ENCODE results near the gene PTBP3. TPM values are rescaled to one million over a fixed set of nuclear protein-coding genes. Genes with fewer than 3 reads are reported as not detected.
"Not testable (repeated sequence)": the region's sequence is repeated elsewhere in the genome, so short reads cannot be mapped to it uniquely, and the experiment has no call there.

Gene PTBP3
- total RNA-seq, 6 experiments from 2014 or later, result 31.1 to 52.5 (median 39.7) TPM

- no peak for TF ChIP-seq CTCF (IDR thresholded peaks at IDR 0.05)
- Mint-ChIP-seq H3K27ac (no peak overlapping the region), H3K27me3 (ENCODE audit: insufficient read depth) (no peaks in the 10 kb centered on the region), H3K4me1 (ENCODE audit: low read depth) (peaks cover 21% of the 10 kb centered on the region), H3K9me3 (no peaks in the 10 kb centered on the region), H3K4me3 (no peak overlapping the region), H3K36me3 (ENCODE audit: low read depth) (peaks cover 5% of the 10 kb centered on the region; the same call in 1 of the 2 replicates)
- no peak for DNase-seq
Observed at GRCh38 chr9:112271466-112272098, 61.8 kb downstream of the PTBP3 start.

DNA sequence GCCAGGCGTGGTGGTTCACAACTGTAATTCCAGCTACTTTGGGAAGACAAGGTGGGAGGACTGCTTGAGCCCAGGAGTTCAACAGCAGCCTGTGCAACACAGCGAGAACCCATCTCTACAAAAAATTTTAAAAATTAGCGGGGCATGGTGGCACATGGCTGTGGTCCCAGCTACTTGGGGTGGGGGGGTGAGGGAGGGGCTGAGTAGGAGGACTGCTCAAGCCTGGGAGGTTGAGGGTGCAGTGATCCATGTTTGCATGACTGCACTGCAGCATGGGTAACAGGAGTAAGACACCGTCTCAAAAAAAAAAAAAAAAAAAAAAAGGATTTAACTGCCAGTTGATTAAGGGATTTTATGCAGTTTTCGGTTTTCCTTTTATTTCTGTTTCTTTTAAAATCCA is 65.0 kb downstream of the PTBP3 start:
- Mint-ChIP-seq H3K27ac (no peak overlapping the region), H3K4me3 (no peak overlapping the region), H3K27me3 (ENCODE audit: insufficient read depth) (no peaks in the 10 kb centered on the region), H3K36me3 (ENCODE audit: low read depth) (peaks cover 7% of the 10 kb centered on the region), H3K4me1 (ENCODE audit: low read depth) (peaks cover 10% of the 10 kb centered on the region), H3K9me3 (no peaks in the 10 kb centered on the region)
- TF ChIP-seq CTCF (IDR thresholded peaks at IDR 0.05), result no peak
- DNase-seq, result no peak

GRCh38 chr9:112267086-112267485 is 66.3 kb downstream of the PTBP3 start:
- not testable (repeated sequence) for H3K27ac Mint-ChIP-seq; H3K27me3 Mint-ChIP-seq (ENCODE audit: insufficient read depth); H3K4me1 Mint-ChIP-seq (ENCODE audit: low read depth); H3K9me3 Mint-ChIP-seq; DNase-seq; H3K4me3 Mint-ChIP-seq
- H3K36me3 Mint-ChIP-seq (ENCODE audit: low read depth), result peaks cover 15% of the 10 kb centered on the region

GRCh38 chr9:112265391-112265790 is 68.0 kb downstream of the PTBP3 start:
- DNase-seq, result no peak
- Mint-ChIP-seq H3K4me1 (ENCODE audit: low read depth) (no peaks in the 10 kb centered on the region), H3K27me3 (ENCODE audit: insufficient read depth) (no peaks in the 10 kb centered on the region), H3K27ac (no peak overlapping the region), H3K9me3 (no peaks in the 10 kb centered on the region), H3K36me3 (ENCODE audit: low read depth) (peaks cover 25% of the 10 kb centered on the region), H3K4me3 (no peak overlapping the region)
- TF ChIP-seq CTCF (IDR thresholded peaks at IDR 0.05), result no peak

DNA sequence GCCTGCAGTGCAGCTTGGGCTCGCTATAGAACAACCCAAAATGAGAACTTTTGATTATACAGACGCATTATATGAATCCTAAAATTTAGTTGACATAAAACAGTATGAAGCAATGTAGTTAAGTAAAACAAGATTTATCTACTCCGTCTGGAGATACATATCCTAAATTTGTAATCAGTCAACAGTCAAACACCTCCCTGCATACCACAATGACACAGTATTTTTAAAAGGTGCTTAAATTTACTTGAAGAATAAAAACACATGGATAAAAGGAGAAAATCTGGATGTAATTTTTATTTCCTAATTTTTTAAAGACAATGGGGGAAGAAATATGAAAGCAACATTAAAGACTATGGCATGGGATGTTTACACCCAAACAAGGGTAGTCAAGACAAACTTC is 70.8 kb downstream of the PTBP3 start:
- Mint-ChIP-seq H3K4me3 (no peak overlapping the region), H3K27ac (no peak overlapping the region), H3K4me1 (ENCODE audit: low read depth) (no peaks in the 10 kb centered on the region), H3K36me3 (ENCODE audit: low read depth) (peaks cover 33% of the 10 kb centered on the region), H3K27me3 (ENCODE audit: insufficient read depth) (no peaks in the 10 kb centered on the region), H3K9me3 (no peaks in the 10 kb centered on the region)
- TF ChIP-seq CTCF (IDR thresholded peaks at IDR 0.05), result no peak
- no peak for DNase-seq

DNA sequence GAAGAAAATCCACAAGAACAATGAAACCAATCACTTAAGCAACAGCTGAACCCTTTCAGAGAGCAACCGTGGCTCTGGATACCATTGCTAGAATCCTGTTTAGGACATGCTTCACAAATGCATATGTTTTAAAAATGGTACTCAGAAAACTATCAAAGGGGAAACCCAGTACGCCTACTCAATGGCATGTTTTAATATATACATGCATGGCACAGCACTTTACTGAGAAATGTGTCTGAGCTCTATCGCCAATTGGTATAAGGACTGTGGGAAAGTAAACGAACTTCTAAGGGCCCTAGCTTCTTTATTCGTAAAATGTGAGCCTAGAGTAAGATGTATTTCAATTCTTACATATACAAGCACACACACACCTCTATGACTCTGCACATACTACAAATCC is 72.3 kb downstream of the PTBP3 start:
- Mint-ChIP-seq H3K4me1 (ENCODE audit: low read depth) (no peaks in the 10 kb centered on the region), H3K27me3 (ENCODE audit: insufficient read depth) (no peaks in the 10 kb centered on the region)
- DNase-seq, result no peak

More for the DNA sequence above, 72.3 kb downstream of the PTBP3 start:
- TF ChIP-seq CTCF (IDR thresholded peaks at IDR 0.05), result no peak
- Mint-ChIP-seq H3K4me3 (no peak overlapping the region), H3K9me3 (no peaks in the 10 kb centered on the region), H3K27ac (no peak overlapping the region), H3K36me3 (ENCODE audit: low read depth) (peaks cover 33% of the 10 kb centered on the region)
